Neural cell (in vitro differentiated cells): Measurements from ENCODE around the gene PPIF. TPM values are rescaled to one million over a fixed set of nuclear protein-coding genes. Genes with fewer than 3 reads are reported as not detected.
A peak's percentile ranks its signal among the peaks of the same experiment; 100 is the strongest.

Experiments
- H2AFZ ChIP-seq: fragments of 200-600, 300-800 bp; sonication (generic), shearing (Covaris generic); 2 replicates; pipeline ENCODE4 v1.6.0; 2014; ENCODE audit warnings: low read depth, mild to moderate bottlenecking, antibody characterized with exemption, low read length, moderate library complexity
- H3F3A ChIP-seq: fragments of 200-600 bp; shearing (Covaris generic); 2 replicates; pipeline ENCODE4 v1.6.1; 2016; ENCODE audit warnings: mild to moderate bottlenecking, moderate library complexity, mixed read lengths, antibody characterized with exemption, low read length; ENCODE audit not compliant: insufficient read depth, poor library complexity, severe bottlenecking
- H3K27ac ChIP-seq: fragments of 200-600, 300-800 bp; sonication (generic), shearing (Covaris generic); 2 replicates; pipeline ENCODE4 v1.5.1; 2014; ENCODE audit warnings: mild to moderate bottlenecking, low read length, moderate library complexity
- H3K27me3 ChIP-seq: fragments of 300-800, 200-600 bp; sonication (generic), shearing (Covaris generic); 2 replicates; pipeline ENCODE4 v1.6.0; 2014; ENCODE audit warnings: mild to moderate bottlenecking, low read depth, low read length, moderate library complexity; ENCODE audit not compliant: insufficient read depth
- H3K36me3 ChIP-seq: fragments of 300-800, 200-600 bp; sonication (generic), shearing (Covaris generic); 2 replicates; pipeline ENCODE4 v1.5.1; 2014; ENCODE audit warnings: mild to moderate bottlenecking, antibody characterized with exemption, low read length, moderate library complexity; ENCODE audit not compliant: insufficient read depth
- H3K4me2 ChIP-seq: fragments of 300-800, 200-600 bp; sonication (generic), shearing (Covaris generic); 2 replicates; pipeline ENCODE4 v1.6.0; 2014; ENCODE audit warnings: mild to moderate bottlenecking, low read length
- H3K4me3 ChIP-seq: fragments of 300-800, 200-600 bp; sonication (generic), shearing (Covaris generic); 2 replicates; pipeline ENCODE4 v1.5.1; 2014; ENCODE audit warnings: mild to moderate bottlenecking, low read length, moderate library complexity
- H3K79me2 ChIP-seq: fragments of 200-600 bp; shearing (Covaris generic); replicated peaks from 2 replicates; pipeline ENCODE4 v1.6.0; 2014; ENCODE audit warnings: mild to moderate bottlenecking, low read length, moderate library complexity; ENCODE audit not compliant: insufficient read depth
- H3K9ac ChIP-seq: fragments of 300-800, 200-600 bp; sonication (generic), shearing (Covaris generic); 2 replicates; pipeline ENCODE4 v1.6.1; 2016; ENCODE audit warnings: mild to moderate bottlenecking, low read length, mixed read lengths
- H3K9me2 ChIP-seq: fragments of 200-600 bp; shearing (Covaris generic); 2 replicates; pipeline ENCODE4 v1.6.1; 2016; ENCODE audit warnings: mild to moderate bottlenecking, low read length, mixed read lengths; ENCODE audit not compliant: insufficient read depth
- H3K9me3 ChIP-seq: fragments of 200-600, 300-800 bp; sonication (generic), shearing (Covaris generic); 2 replicates; pipeline ENCODE4 v1.6.1; 2016; ENCODE audit warnings: mild to moderate bottlenecking, mixed run types, low read length, moderate library complexity, mixed read lengths
- H4K20me1 ChIP-seq: fragments of 200-600 bp; shearing (Covaris generic); 2 replicates; pipeline ENCODE4 v1.6.1; 2016; ENCODE audit warnings: mild to moderate bottlenecking, mixed run types; ENCODE audit not compliant: insufficient read depth
- CTCF ChIP-seq: fragments of 450-650 bp; IDR thresholded peaks from 2 replicates; pipeline ENCODE4 v1.5.1; 2014; ENCODE audit warnings: antibody characterized with exemption, mild to moderate bottlenecking, moderate library complexity; ENCODE audit not compliant: poor library complexity, severe bottlenecking
- EP300 ChIP-seq: fragments of 450-650 bp; conservative IDR thresholded peaks from 2 replicates; pipeline ENCODE4 v1.6.1; 2014; ENCODE audit warnings: antibody characterized with exemption, mild to moderate bottlenecking, moderate library complexity; ENCODE audit not compliant: poor library complexity, severe bottlenecking
- EZH2 ChIP-seq: fragments of 200-600, 300-800 bp; shearing (Covaris generic), sonication (generic); IDR thresholded peaks from 2 replicates; pipeline ENCODE4 v1.6.1; 2014; ENCODE audit warnings: antibody characterized with exemption, low read length, borderline replicate concordance, mild to moderate bottlenecking; ENCODE audit not compliant: insufficient read depth, poor library complexity, severe bottlenecking
- MXI1 ChIP-seq: fragments of 450-650 bp; conservative IDR thresholded peaks from 2 replicates; pipeline ENCODE4 v1.6.1; 2014; ENCODE audit warnings: antibody characterized with exemption, mild to moderate bottlenecking; ENCODE audit not compliant: poor library complexity, severe bottlenecking
- POLR2AphosphoS5 ChIP-seq: IDR thresholded peaks from 2 replicates; pipeline ENCODE4 v1.6.1; 2012
- RAD21 ChIP-seq: fragments of 450-650 bp; conservative IDR thresholded peaks from 2 replicates; pipeline ENCODE4 v1.6.1; 2014; ENCODE audit warnings: antibody characterized with exemption, mild to moderate bottlenecking, moderate library complexity
- REST ChIP-seq: IDR thresholded peaks from 2 replicates; pipeline ENCODE4 v1.6.1; 2012; ENCODE audit warnings: borderline replicate concordance
- SMC3 ChIP-seq: fragments of 450-650 bp; conservative IDR thresholded peaks from 2 replicates; pipeline ENCODE4 v1.6.1; 2014; ENCODE audit warnings: antibody characterized with exemption, mild to moderate bottlenecking, moderate library complexity; ENCODE audit not compliant: poor library complexity
- TAF1 ChIP-seq: IDR thresholded peaks from 2 replicates; pipeline ENCODE4 v1.6.1; 2012; ENCODE audit warnings: low read depth
- polyA plus RNA-seq: library from polyadenylated mRNA; depleted of rRNA; stranded (reverse); fragments of >200 nt; gene quantifications from 2 replicates; pipeline ENCODE4 v1.2.3, GENCODE V29; 2014

Gene PPIF
- polyA plus RNA-seq, 1 donor from 2014 or later, result 13.6 TPM

GRCh38 chr10:79321951-79322350, 25.3 kb upstream of the PPIF start:
- Histone ChIP-seq H3K9me3 (no peaks in the 10 kb centered on the region), H3K4me3 (no peak overlapping the region), H3K36me3 (no peaks in the 10 kb centered on the region), H2AFZ (no peak overlapping the region), H3K79me2 (no peaks in the 10 kb centered on the region), H3K27me3 (no peaks in the 10 kb centered on the region), H3K9ac (no peak overlapping the region), H4K20me1 (no peaks in the 10 kb centered on the region), H3K9me2 (no peaks in the 10 kb centered on the region), H3K4me2 (no peak overlapping the region), H3K27ac (no peak overlapping the region), H3F3A (no peaks in the 10 kb centered on the region)
- TF ChIP-seq EZH2, result no peak
- TF ChIP-seq RAD21, result no peak
- TF ChIP-seq REST, result no peak
- no peak for TF ChIP-seq CTCF
- no peak for TF ChIP-seq EP300
- TF ChIP-seq TAF1, result no peak
- no peak for TF ChIP-seq SMC3
- no peak for TF ChIP-seq POLR2AphosphoS5
- no peak for TF ChIP-seq MXI1

- Histone ChIP-seq H3K27ac (no peak overlapping the region), H4K20me1 (no peaks in the 10 kb centered on the region), H3K9me2 (no peaks in the 10 kb centered on the region), H3K79me2 (no peaks in the 10 kb centered on the region), H3K36me3 (no peaks in the 10 kb centered on the region), H3K9me3 (no peaks in the 10 kb centered on the region), H3F3A (no peaks in the 10 kb centered on the region), H3K27me3 (no peaks in the 10 kb centered on the region), H3K9ac (no peak overlapping the region), H2AFZ (no peak overlapping the region), H3K4me2 (no peak overlapping the region), H3K4me3 (no peak overlapping the region)
- TF ChIP-seq EP300 (peak; percentile 19), CTCF (no peak)
Observed at GRCh38 chr10:79322616-79323543, 24.4 kb upstream of the PPIF start.
